NOMO-1 treated with DMSO at 0.1 percent for 48 hours (cell line): Measurements from ENCODE around the gene C9orf72.
"Not testable (repeated sequence)": the region's sequence is repeated elsewhere in the genome, so short reads cannot be mapped to it uniquely, and the experiment has no call there.

Experiments used
- DNase-seq: peaks from one replicate; lab custom pipeline; 2025; ENCODE audit not compliant: unreplicated experiment; lab: John Stamatoyannopoulos, UW

Gene C9orf72

GRCh38 chr9:27519466-27520465 is 53.5 kb downstream of the C9orf72 start:
- no peak for DNase-seq

GRCh38 chr9:27518809-27519208 is 54.5 kb downstream of the C9orf72 start:
- no peak for DNase-seq

GRCh38 chr9:27518006-27518405 is 55.3 kb downstream of the C9orf72 start:
- DNase-seq, result no peak

- no peak for DNase-seq
Measured at GRCh38 chr9:27514551-27514950, 58.7 kb downstream of the C9orf72 start.

- no peak for DNase-seq
Measured at GRCh38 chr9:27511771-27512170, 61.5 kb downstream of the C9orf72 start.

- DNase-seq, result no peak
Measured at GRCh38 chr9:27510780-27511179, 62.5 kb downstream of the C9orf72 start.

- DNase-seq, result no peak
Measured at GRCh38 chr9:27506981-27507380, 66.3 kb downstream of the C9orf72 start.

GRCh38 chr9:27505744-27506161 is 67.5 kb downstream of the C9orf72 start:
- DNase-seq, result no peak

- DNase-seq, result no peak
Measured at GRCh38 chr9:27504259-27504658, 69.0 kb downstream of the C9orf72 start.

GRCh38 chr9:27503623-27504022 is 69.7 kb downstream of the C9orf72 start:
- DNase-seq, result no peak

- DNase-seq, result not testable (repeated sequence)
Measured at GRCh38 chr9:27500902-27501301, 72.4 kb downstream of the C9orf72 start.

GRCh38 chr9:27499451-27499850 is 73.8 kb downstream of the C9orf72 start:
- no peak for DNase-seq

- DNase-seq, result no peak
Measured at GRCh38 chr9:27497883-27498417, 75.3 kb downstream of the C9orf72 start.
